Astrocyte (in vitro differentiated cells and primary cell): ENCODE data around the gene ANKLE2.

Experiments
- CTCF ChIP-seq: IDR thresholded peaks from 2 replicates; pipeline ENCODE4 v1.5.1; 2011; ENCODE audit warnings: low read depth, mild to moderate bottlenecking, inconsistent platforms, low read length, moderate library complexity; ENCODE audit not compliant: insufficient read depth
- EZH2 ChIP-seq: IDR thresholded peaks from 2 replicates; pipeline ENCODE4 v1.6.1; 2012; ENCODE audit warnings: mild to moderate bottlenecking, low read length, inconsistent platforms; ENCODE audit not compliant: insufficient read depth

GRCh38 chr12:132743831-132744230, 17.8 kb downstream of the ANKLE2 start:
- TF ChIP-seq CTCF (no peak), EZH2 (no peak)
